Islet precursor cell (in vitro differentiated cells): ENCODE results near the gene SLC25A33.
"Not testable (repeated sequence)": the region's sequence is repeated elsewhere in the genome, so short reads cannot be mapped to it uniquely, and the experiment has no call there.

Experiments used
- DNase-seq: peaks from one replicate; pipeline ENCODE4 v3.0.0-alpha.2; 2018

Gene SLC25A33

GRCh38 chr1:9602794-9603167 lies 63.5 kb downstream of the SLC25A33 start:
- DNase-seq = no peak

GRCh38 chr1:9603307-9603706 lies 64.0 kb downstream of the SLC25A33 start:
- no peak for DNase-seq

- DNase-seq = no peak
Observed at GRCh38 chr1:9603766-9604753, 64.8 kb downstream of the SLC25A33 start.

GRCh38 chr1:9604836-9605235 lies 65.6 kb downstream of the SLC25A33 start:
- no peak for DNase-seq

GRCh38 chr1:9605946-9606455 lies 66.7 kb downstream of the SLC25A33 start:
- no peak for DNase-seq

- no peak for DNase-seq
Observed at GRCh38 chr1:9606458-9606857, 67.2 kb downstream of the SLC25A33 start.

- no peak for DNase-seq
Observed at GRCh38 chr1:9606948-9607347, 67.7 kb downstream of the SLC25A33 start.

- no peak for DNase-seq
Observed at GRCh38 chr1:9607352-9607751, 68.1 kb downstream of the SLC25A33 start.

- no peak for DNase-seq
Observed at GRCh38 chr1:9609998-9610397, 70.7 kb downstream of the SLC25A33 start.

- DNase-seq = no peak
Observed at GRCh38 chr1:9610548-9610947, 71.3 kb downstream of the SLC25A33 start.

GRCh38 chr1:9611716-9612115 lies 72.5 kb downstream of the SLC25A33 start:
- DNase-seq = no peak

GRCh38 chr1:9612162-9612845 lies 73.0 kb downstream of the SLC25A33 start:
- DNase-seq = no peak

- no peak for DNase-seq
Observed at GRCh38 chr1:9612871-9613624, 73.8 kb downstream of the SLC25A33 start.

GRCh38 chr1:9613625-9614299 lies 74.5 kb downstream of the SLC25A33 start:
- DNase-seq = no peak

- peak; percentile 78 for DNase-seq
Observed at GRCh38 chr1:9615316-9616063, 76.2 kb downstream of the SLC25A33 start.

GRCh38 chr1:9618909-9619679 lies 79.8 kb downstream of the SLC25A33 start:
- DNase-seq = no peak

- no peak for DNase-seq
Observed at GRCh38 chr1:9621032-9621431, 81.8 kb downstream of the SLC25A33 start.

- no peak for DNase-seq
Observed at GRCh38 chr1:9624081-9624480, 84.8 kb downstream of the SLC25A33 start.

- DNase-seq = not testable (repeated sequence)
Observed at GRCh38 chr1:9625030-9625429, 85.8 kb downstream of the SLC25A33 start.

GRCh38 chr1:9626201-9626608 lies 86.9 kb downstream of the SLC25A33 start:
- no peak for DNase-seq
